DMS79 treated with DMSO at 0.1 percent for 48 hours (cell line): ENCODE results near the gene DAND5.

Source experiments
- DNase-seq: peaks from one replicate; lab custom pipeline; 2025; lab: John Stamatoyannopoulos, UW

DAND5 gene

GRCh38 chr19:13022111-13022858 is 52.9 kb downstream of the DAND5 start:
- DNase-seq: no peak

- DNase-seq: peak; percentile 94
Observed at GRCh38 chr19:13022859-13023636, 53.7 kb downstream of the DAND5 start.

- DNase-seq: peak; percentile 52
Observed at GRCh38 chr19:13023656-13024055, 54.3 kb downstream of the DAND5 start.
